AG20443 (cell line): Measurements from ENCODE around the gene N4BP2L2.
"Not testable (repeated sequence)": the region's sequence is repeated elsewhere in the genome, so short reads cannot be mapped to it uniquely, and the experiment has no call there.

ENCODE experiments used
- DNase-seq: peaks from one replicate; pipeline ENCODE4 v3.0.0; 2012; ENCODE audit warnings: low spot score, mixed read lengths

N4BP2L2 gene

GRCh38 chr13:32538621-32539246 lies at the start of gene N4BP2L2:
TSS of gene N4BP2L2 (minus strand) at chr13:32538795. CDS start at chr13:32537027, 1,768 bp downstream.
- peak; percentile 95 for DNase-seq

- no peak for DNase-seq
These were observed 49.2 kb upstream of the N4BP2L2 start for GRCh38 chr13:32587811-32588170.

- DNase-seq: peak; percentile 74
These were observed 48.6 kb upstream of the N4BP2L2 start for GRCh38 chr13:32587011-32587810.

DNA sequence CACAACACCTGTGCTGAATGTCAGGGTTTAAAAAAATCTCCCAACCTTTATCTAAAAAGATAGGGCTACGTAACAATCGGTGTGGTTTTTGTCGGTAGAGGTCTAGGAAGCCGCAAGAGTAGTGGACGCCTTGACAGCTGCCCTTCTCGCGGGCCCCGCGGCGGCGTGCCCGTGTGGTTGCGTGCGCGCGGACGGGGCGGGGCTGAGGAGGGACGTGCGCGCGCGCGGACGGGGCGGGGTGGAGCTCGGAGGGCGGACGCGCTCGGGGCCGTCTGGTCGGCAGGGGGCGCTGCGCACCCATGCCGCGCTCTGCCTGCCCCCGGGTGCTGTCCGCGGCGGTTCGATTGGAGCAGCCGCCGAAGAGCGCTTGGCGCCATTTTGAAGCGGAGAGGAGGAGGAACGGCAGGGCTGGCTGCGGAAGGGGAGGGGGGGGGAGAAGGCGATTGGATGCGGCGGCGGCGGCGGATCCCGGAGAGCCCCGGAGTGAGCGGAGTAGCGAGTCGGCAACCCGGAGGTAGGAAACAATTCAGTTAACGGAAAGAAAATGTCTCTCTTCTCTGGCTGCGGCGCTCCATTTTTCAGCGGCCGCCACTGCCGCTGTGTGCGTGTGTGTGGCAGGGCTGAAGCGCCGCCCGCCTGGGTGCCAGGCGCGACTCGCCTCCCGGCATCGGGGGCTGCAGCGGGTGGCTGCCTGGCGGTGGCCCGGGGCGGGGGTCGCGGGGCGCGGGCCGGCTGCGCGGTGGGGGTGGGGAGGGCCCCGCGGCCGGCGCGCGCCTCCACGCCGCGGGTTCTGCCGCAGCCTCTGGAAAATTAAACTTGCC lies 47.7 kb upstream of the N4BP2L2 start, which contains the start of gene PDS5B:
Gene PDS5B, plus strand, starts transcription at position 373 of the 821 bp plus-strand sequence. CDS start 62,321 bp downstream, outside the sequence.
- DNase-seq: peak; percentile 98

DNA sequence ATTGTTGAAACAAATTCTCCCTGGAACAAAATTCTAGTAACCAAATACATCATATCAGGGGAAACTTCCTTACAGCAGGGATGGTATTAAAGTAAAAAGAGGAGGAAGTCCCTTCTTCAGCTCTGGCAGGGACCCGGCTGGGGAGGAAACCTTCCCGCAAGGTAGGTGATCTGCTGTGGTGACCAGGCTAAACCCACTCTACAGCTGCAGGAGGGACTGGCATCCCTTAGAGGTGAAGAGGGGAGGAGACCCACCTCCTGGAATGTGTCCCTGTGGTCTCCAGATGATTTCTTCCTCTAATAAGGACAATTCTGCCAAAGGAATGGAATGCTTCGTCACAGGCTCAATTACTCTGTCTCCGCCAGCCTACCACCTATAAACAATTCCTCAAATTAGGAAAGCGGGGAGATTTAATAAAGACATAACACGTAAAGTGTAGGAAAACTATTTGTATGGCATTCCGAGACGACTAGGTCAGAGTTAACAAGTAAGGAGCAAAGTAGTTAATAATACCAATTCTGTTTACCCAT lies 47.0 kb upstream of the N4BP2L2 start:
- DNase-seq: no peak

DNA sequence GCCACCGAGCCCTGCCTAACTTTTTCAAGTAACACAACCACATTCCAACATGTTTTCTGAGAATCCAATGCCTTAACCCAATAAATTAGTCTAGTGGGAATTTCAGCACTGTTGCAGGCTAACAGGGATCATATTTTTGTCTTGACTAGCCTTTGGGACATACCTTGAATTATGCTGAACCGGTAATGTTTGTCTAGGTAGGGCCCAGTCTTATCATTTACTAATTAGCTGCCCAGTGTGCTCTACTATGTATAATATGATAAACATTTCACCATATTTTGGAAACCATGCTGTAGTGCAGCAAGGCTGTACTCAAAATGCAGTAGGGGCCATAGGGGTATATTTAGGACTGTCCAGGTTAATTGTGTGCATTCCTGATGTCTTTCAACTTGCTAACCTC lies 44.4 kb upstream of the N4BP2L2 start:
- no peak for DNase-seq

DNA sequence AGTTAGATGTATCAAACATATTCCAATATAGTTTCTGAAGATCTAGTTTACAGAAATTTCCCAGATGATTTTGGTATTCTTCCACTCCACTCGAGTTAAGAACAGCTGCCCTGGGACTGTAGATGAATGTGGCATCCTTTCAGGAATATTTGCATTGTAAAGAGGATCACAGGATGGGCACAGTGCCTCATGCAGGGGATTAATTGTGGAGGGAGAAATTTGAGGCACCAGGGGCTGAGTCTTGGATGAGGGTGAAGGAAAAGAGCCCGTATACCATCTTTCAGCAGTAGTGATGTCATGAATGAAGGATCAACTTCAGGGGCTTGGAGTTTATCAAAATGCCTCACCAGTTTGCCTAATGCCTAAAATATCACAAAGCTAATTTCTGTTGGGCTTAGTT lies 43.7 kb upstream of the N4BP2L2 start:
- DNase-seq: no peak

GRCh38 chr13:32581177-32581786 lies 42.7 kb upstream of the N4BP2L2 start:
- peak; percentile 30 for DNase-seq

DNA sequence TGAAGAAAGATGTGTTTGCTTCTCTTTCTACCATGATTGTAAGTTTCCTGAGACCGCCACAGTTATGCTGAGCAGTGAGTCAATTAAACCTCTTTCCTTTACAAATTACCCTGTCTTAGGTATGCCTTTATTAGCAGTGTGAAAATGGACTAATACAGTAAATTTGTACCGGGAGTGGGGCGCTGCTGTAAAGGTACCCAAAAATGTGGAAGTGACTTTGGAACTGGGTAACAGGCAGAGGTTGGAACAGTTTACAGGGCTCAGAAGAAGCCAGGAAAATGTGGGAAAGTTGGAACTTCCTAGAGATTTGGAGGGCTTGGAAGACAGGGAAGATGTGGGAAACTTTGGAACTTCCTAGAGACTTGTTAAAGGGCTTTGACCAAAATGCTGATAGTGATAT lies 38.4 kb upstream of the N4BP2L2 start:
- DNase-seq: no peak

- DNase-seq: not testable (repeated sequence)
These were observed 37.1 kb upstream of the N4BP2L2 start for GRCh38 chr13:32575687-32576086.

DNA sequence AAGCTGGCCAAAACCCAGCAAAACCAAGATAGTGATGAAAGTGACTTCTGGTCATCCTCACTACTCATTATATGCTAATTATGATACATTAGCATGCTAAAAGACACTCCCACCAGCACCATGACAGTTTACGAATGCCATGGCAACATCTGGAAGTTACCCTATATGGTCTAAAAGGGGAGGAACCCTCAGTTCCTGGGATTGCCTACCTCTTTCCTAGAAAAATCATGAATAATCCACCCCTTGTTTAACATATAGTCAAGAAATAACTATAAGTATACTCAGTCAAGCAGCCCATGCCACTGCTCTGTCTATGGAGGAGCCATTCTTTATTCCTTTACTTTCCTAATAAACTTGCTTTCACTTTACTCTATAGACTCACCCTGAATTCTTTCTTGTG lies 22.2 kb upstream of the N4BP2L2 start:
- not testable (repeated sequence) for DNase-seq

GRCh38 chr13:32555613-32556012 lies 17.0 kb upstream of the N4BP2L2 start:
- no peak for DNase-seq

DNA sequence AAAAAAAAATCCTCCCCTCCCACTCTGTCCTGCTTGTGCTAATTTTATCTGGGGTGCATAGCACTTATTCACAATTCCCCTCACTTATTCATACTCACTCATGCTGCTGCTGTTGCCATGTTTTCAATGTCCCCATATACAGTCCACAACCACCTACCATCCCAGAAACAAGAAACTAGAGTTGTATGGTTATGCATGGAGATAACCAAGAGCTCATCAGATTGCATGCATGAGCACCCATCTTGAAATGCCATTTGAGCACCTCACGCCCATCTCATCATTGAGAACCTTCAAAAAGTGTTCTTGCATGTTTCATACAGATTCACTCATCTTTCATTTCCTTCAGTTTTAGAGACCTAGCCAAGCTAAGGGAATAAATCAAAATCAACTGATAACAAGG lies 15.1 kb upstream of the N4BP2L2 start:
- DNase-seq: no peak

DNA sequence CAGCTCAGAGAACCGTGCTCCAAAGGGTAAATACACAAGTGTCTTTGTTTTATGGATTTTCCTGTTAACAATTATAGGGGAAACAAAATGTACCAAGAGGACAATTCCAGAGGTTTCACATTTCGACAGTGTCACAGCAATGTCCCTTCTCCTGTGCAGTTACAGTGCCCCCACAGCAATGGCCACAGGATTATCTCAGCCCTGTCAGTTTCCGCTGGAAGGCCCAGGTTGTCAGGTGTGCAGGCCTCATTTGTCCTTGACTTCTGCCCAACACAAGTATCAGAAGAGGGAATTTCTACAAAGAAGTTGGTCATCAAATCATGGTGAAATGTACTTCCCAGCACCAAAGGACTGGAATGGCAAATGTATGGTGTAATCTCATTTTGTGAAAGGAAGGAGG lies 11.2 kb upstream of the N4BP2L2 start:
- DNase-seq: no peak

DNA sequence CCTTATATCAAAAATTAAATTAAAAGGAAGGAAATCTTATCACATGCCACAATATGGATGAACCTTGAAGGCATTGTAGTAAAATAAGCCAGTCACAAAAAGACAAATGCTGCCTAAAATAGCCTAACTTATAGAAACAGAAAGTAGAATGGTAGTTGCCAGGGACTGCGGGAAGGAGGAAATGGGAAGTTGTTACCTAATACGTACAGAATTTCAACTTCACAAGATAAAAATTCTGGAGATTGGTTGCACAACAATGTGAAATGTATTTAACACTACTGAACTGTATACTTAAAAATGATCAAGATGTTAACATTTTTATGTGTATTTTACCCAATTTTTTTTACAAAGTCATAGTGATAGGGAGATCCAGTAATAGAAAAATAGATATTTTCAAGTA lies 10.2 kb upstream of the N4BP2L2 start:
- no peak for DNase-seq

GRCh38 chr13:32545083-32545482 lies 6.5 kb upstream of the N4BP2L2 start:
- DNase-seq: no peak

DNA sequence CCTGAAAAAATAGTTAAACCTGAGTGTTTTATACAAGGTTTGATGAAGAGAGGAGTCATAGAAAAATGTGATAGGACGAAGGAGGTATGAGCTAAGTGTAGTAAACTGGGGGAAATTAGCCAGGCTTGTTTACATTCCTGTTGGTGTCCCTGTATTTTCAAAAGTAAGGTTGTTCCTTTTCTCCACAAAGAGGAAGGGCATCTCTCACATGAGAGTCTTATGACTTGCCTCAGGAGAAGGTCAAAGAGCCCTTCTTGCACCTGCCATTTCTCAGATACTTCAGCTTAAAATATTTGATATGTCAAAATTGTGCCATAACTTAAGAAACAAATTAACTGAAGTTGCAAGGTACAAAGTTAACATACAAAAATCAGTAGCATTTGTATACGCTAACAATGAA lies 3.6 kb upstream of the N4BP2L2 start:
- no peak for DNase-seq

GRCh38 chr13:32538143-32538620 lies 413 bp downstream of the N4BP2L2 start:
- peak; percentile 56 for DNase-seq

DNA sequence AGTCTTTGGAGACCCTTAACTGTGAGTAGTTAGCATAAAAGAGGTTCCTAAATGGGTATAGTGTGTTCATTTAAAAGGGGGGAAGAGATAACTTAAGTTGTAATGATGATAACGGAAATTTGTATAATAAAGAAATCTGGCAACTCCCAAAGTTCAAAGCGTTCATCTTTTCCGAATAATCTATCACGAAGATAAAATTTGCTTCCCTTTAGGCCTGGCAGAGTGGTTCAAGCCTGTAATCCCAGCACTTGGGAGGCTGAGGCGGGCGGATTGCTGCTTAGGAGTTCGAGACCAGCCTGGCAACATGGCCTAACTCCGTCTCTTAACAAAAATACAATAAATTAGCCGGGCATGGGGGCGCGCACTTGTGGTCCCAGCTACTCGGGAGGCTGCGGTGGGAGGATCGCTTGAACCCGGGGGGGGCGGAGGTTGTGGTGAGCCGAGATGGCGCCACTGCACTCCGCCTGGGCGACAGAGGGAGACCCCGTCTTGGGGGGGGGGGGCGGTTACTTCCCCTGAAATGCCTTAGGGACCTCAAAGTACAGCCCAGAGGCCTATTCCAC lies 934 bp downstream of the N4BP2L2 start:
- no peak for DNase-seq

GRCh38 chr13:32535748-32536147 lies 2.8 kb downstream of the N4BP2L2 start:
- DNase-seq: no peak

GRCh38 chr13:32535115-32535514 lies 3.5 kb downstream of the N4BP2L2 start:
- no peak for DNase-seq
